Fibroblast of mammary gland (primary cell): Measurements from ENCODE around the gene FCN1.

ENCODE experiments used
- DNase-seq: peaks from one replicate; pipeline ENCODE4 v3.0.0-alpha.2; 2010; ENCODE audit warnings: low read depth
- H3K4me3 ChIP-seq: 2 replicates; pipeline ENCODE4 v1.5.1; 2011; ENCODE audit warnings: low read depth, mild to moderate bottlenecking, low read length, moderate library complexity; ENCODE audit not compliant: control insufficient read depth
- CTCF ChIP-seq: conservative IDR thresholded peaks from 2 replicates; pipeline ENCODE4 v1.5.1; 2011; ENCODE audit warnings: low read depth, low read length, inconsistent platforms; ENCODE audit not compliant: control insufficient read depth, insufficient read depth

Gene FCN1

GRCh38 chr9:134892221-134892620 is 25.5 kb downstream of the FCN1 start:
- H3K4me3 ChIP-seq = no peak overlapping the region
- TF ChIP-seq CTCF = no peak
- DNase-seq = no peak

GRCh38 chr9:134891713-134892112 is 26.0 kb downstream of the FCN1 start:
- no peak for TF ChIP-seq CTCF
- no peak for DNase-seq
- H3K4me3 ChIP-seq = no peak overlapping the region

GRCh38 chr9:134891053-134891452 is 26.7 kb downstream of the FCN1 start:
- peak; percentile 54 for DNase-seq
- no peak overlapping the region for H3K4me3 ChIP-seq
- TF ChIP-seq CTCF = no peak

GRCh38 chr9:134890155-134890495 is 27.6 kb downstream of the FCN1 start:
- no peak for DNase-seq
- H3K4me3 ChIP-seq = no peak overlapping the region
- TF ChIP-seq CTCF = no peak

GRCh38 chr9:134889386-134890154 is 28.1 kb downstream of the FCN1 start:
- no peak for DNase-seq
- H3K4me3 ChIP-seq = no peak overlapping the region
- TF ChIP-seq CTCF = no peak

GRCh38 chr9:134888603-134889190 is 29.0 kb downstream of the FCN1 start:
- TF ChIP-seq CTCF = no peak
- H3K4me3 ChIP-seq = no peak overlapping the region
- DNase-seq = no peak
